Measurements from ENCODE around the gene GRAMD4.

The GRAMD4 gene

GRCh38 chr22:46673205-46673604 lies 53.0 kb downstream of the GRAMD4 start:
- DNase-seq (ENCODE audit: low spot score) = no peak

- no peak for DNase-seq (ENCODE audit: low spot score)
These were observed 53.6 kb downstream of the GRAMD4 start for GRCh38 chr22:46673662-46674236.

GRCh38 chr22:46674367-46674781 lies 54.2 kb downstream of the GRAMD4 start:
- peak; percentile 74 for DNase-seq (ENCODE audit: low spot score)

GRCh38 chr22:46674906-46675305 lies 54.7 kb downstream of the GRAMD4 start:
- DNase-seq (ENCODE audit: low spot score) = no peak

GRCh38 chr22:46675479-46675878 lies 55.3 kb downstream of the GRAMD4 start:
- DNase-seq (ENCODE audit: low spot score) = no peak

- no peak for DNase-seq (ENCODE audit: low spot score)
These were observed 55.8 kb downstream of the GRAMD4 start for GRCh38 chr22:46675938-46676337.

- DNase-seq (ENCODE audit: low spot score) = no peak
These were observed 56.3 kb downstream of the GRAMD4 start for GRCh38 chr22:46676479-46676878.

GRCh38 chr22:46676881-46677280 lies 56.7 kb downstream of the GRAMD4 start:
- no peak for DNase-seq (ENCODE audit: low spot score)

GRCh38 chr22:46677323-46678002 lies 57.3 kb downstream of the GRAMD4 start:
- DNase-seq (ENCODE audit: low spot score) = no peak

GRCh38 chr22:46678003-46678657 lies 57.9 kb downstream of the GRAMD4 start:
- no peak for DNase-seq (ENCODE audit: low spot score)

- no peak for DNase-seq (ENCODE audit: low spot score)
These were observed 58.9 kb downstream of the GRAMD4 start for GRCh38 chr22:46678785-46679700.

- no peak for DNase-seq (ENCODE audit: low spot score)
These were observed 59.6 kb downstream of the GRAMD4 start for GRCh38 chr22:46679706-46680269.

- peak; percentile 18 for DNase-seq (ENCODE audit: low spot score)
These were observed 60.8 kb downstream of the GRAMD4 start for GRCh38 chr22:46681010-46681409.

- no peak for DNase-seq (ENCODE audit: low spot score)
These were observed 62.0 kb downstream of the GRAMD4 start for GRCh38 chr22:46682011-46682731.

- DNase-seq (ENCODE audit: low spot score) = no peak
These were observed 64.5 kb downstream of the GRAMD4 start for GRCh38 chr22:46684706-46685105.

GRCh38 chr22:46686221-46687047 lies 66.2 kb downstream of the GRAMD4 start:
- no peak for DNase-seq (ENCODE audit: low spot score)

GRCh38 chr22:46687048-46687444 lies 66.9 kb downstream of the GRAMD4 start:
- DNase-seq (ENCODE audit: low spot score) = no peak

- no peak for DNase-seq (ENCODE audit: low spot score)
These were observed 67.3 kb downstream of the GRAMD4 start for GRCh38 chr22:46687460-46687859.

- DNase-seq (ENCODE audit: low spot score) = no peak
These were observed 68.8 kb downstream of the GRAMD4 start for GRCh38 chr22:46688949-46689348.

GRCh38 chr22:46690146-46690545 lies 70.0 kb downstream of the GRAMD4 start:
- no peak for DNase-seq (ENCODE audit: low spot score)
